NOMO-1 (cell line): ENCODE measurements around the gene NPR2.

Experiments
- DNase-seq, 2 experiments: peaks; one replicate each; lab custom pipeline; 2025; ENCODE audit not compliant: unreplicated experiment in 2 of 2; lab: John Stamatoyannopoulos, UW

The NPR2 gene

GRCh38 chr9:35791297-35791921 is at the start of gene NPR2:
NPR2 (plus strand) TSS chr9:35791591; CDS start chr9:35792409, 818 bp downstream.
- no peak for DNase-seq

GRCh38 chr9:35741740-35742139 is 49.7 kb upstream of the NPR2 start:
- no peak for DNase-seq

GRCh38 chr9:35743452-35743851 is 47.9 kb upstream of the NPR2 start:
- peak in 1 of 2 experiments; percentile 9 for DNase-seq

GRCh38 chr9:35743880-35744518 is 47.4 kb upstream of the NPR2 start:
- no peak for DNase-seq

- no peak for DNase-seq
Observed at GRCh38 chr9:35745569-35745968, 45.8 kb upstream of the NPR2 start.

- no peak for DNase-seq
Observed at GRCh38 chr9:35746583-35746982, 44.8 kb upstream of the NPR2 start.

GRCh38 chr9:35748242-35748857 is 43.0 kb upstream of the NPR2 start:
- peak in 1 of 2 experiments; percentile 43 for DNase-seq

- DNase-seq = peak; percentile 87 to 89
Observed at GRCh38 chr9:35748858-35749514, 42.4 kb upstream of the NPR2 start, which contains the start of the genes GBA2 and RGP1. GBA2 (minus strand) TSS chr9:35749228; CDS start chr9:35748704, 524 bp downstream. RGP1 (plus strand) TSS chr9:35749287; CDS start chr9:35749756, 469 bp downstream.

- peak in 1 of 2 experiments; percentile 52 for DNase-seq
Observed at GRCh38 chr9:35749515-35750255, 41.7 kb upstream of the NPR2 start.

GRCh38 chr9:35750256-35750531 is 41.2 kb upstream of the NPR2 start:
- DNase-seq = no peak

- no peak for DNase-seq
Observed at GRCh38 chr9:35753466-35753865, 37.9 kb upstream of the NPR2 start.

GRCh38 chr9:35754264-35754663 is 37.1 kb upstream of the NPR2 start, which contains the start of gene MSMP:
MSMP (minus strand) TSS chr9:35754276; CDS start chr9:35754129, 147 bp downstream.
- DNase-seq = no peak

- no peak for DNase-seq
Observed at GRCh38 chr9:35755071-35755470, 36.3 kb upstream of the NPR2 start.

- peak; percentile 70 to 84 for DNase-seq
Observed at GRCh38 chr9:35756275-35757225, 34.8 kb upstream of the NPR2 start.

- DNase-seq = peak; percentile 48 to 72
Observed at GRCh38 chr9:35757226-35757891, 34.0 kb upstream of the NPR2 start.

GRCh38 chr9:35757892-35758275 is 33.5 kb upstream of the NPR2 start:
- DNase-seq = no peak

- no peak for DNase-seq
Observed at GRCh38 chr9:35758475-35759050, 32.8 kb upstream of the NPR2 start.

- no peak for DNase-seq
Observed at GRCh38 chr9:35759795-35760194, 31.6 kb upstream of the NPR2 start.

- no peak for DNase-seq
Observed at GRCh38 chr9:35760651-35761050, 30.7 kb upstream of the NPR2 start.
